H9 (cell line): ENCODE results near the gene CYP19A1. TPM values are rescaled to one million over a fixed set of nuclear protein-coding genes. Genes with fewer than 3 reads are reported as not detected.

Experiments
- DNase-seq: peaks from one replicate; pipeline ENCODE4 v3.0.0-alpha.2; 2017
- H2AFZ ChIP-seq: one replicate; pipeline ENCODE4 v1.6.1; 2013; ENCODE audit warnings: mild to moderate bottlenecking, low read length, control low read depth, moderate library complexity
- H2AK5ac ChIP-seq: 2 replicates; pipeline ENCODE4 v1.6.1; 2013; ENCODE audit warnings: low read length, control low read depth, mixed read lengths; ENCODE audit not compliant: insufficient read length
- H2BK120ac ChIP-seq: one replicate; pipeline ENCODE4 v1.6.1; 2013; ENCODE audit warnings: low read depth, mild to moderate bottlenecking, low read length, control low read depth, inconsistent platforms; ENCODE audit not compliant: poor library complexity, severe bottlenecking
- H2BK12ac ChIP-seq: 2 replicates; pipeline ENCODE4 v1.6.1; 2013; ENCODE audit warnings: low read length, control low read depth, mixed read lengths, low read depth; ENCODE audit not compliant: insufficient read length
- H2BK15ac ChIP-seq: 2 replicates; pipeline ENCODE4 v1.6.1; 2013; ENCODE audit warnings: low read depth, low read length, control low read depth
- H2BK20ac ChIP-seq: one replicate; pipeline ENCODE4 v1.6.1; 2013; ENCODE audit warnings: low read depth, mild to moderate bottlenecking, low read length, control low read depth, inconsistent platforms; ENCODE audit not compliant: poor library complexity, severe bottlenecking
- H2BK5ac ChIP-seq: 2 replicates; pipeline ENCODE4 v1.6.1; 2013; ENCODE audit warnings: low read length, control low read depth, mixed read lengths; ENCODE audit not compliant: insufficient read length
- H3K14ac ChIP-seq: 2 replicates; pipeline ENCODE4 v1.6.1; 2013; ENCODE audit warnings: low read length, control low read depth; ENCODE audit not compliant: insufficient read depth
- H3K18ac ChIP-seq: 2 replicates; pipeline ENCODE4 v1.6.1; 2013; ENCODE audit warnings: low read depth, mild to moderate bottlenecking, mixed read lengths, low read length, control low read depth; ENCODE audit not compliant: insufficient read length
- H3K23ac ChIP-seq: 2 replicates; pipeline ENCODE4 v1.6.1; 2013; ENCODE audit warnings: low read length, control low read depth, mixed read lengths, low read depth; ENCODE audit not compliant: insufficient read length
- H3K23me2 ChIP-seq: 2 replicates; pipeline ENCODE4 v1.6.1; 2013; ENCODE audit warnings: low read depth, mild to moderate bottlenecking, mixed read lengths, low read length, control low read depth; ENCODE audit not compliant: insufficient read length, poor library complexity, severe bottlenecking
- H3K27ac ChIP-seq: 2 replicates; pipeline ENCODE4 v1.5.1; 2013; ENCODE audit warnings: low read length, control low read depth, mixed read lengths, low read depth; ENCODE audit not compliant: insufficient read length
- H3K27me3 ChIP-seq: 2 replicates; pipeline ENCODE4 v1.6.1; 2013; ENCODE audit warnings: low read length, control low read depth, inconsistent platforms; ENCODE audit not compliant: insufficient read depth
- H3K4ac ChIP-seq: 2 replicates; pipeline ENCODE4 v1.6.1; 2013; ENCODE audit warnings: low read depth, mild to moderate bottlenecking, control low read depth, inconsistent platforms, low read length, moderate library complexity
- H3K4me1 ChIP-seq: 2 replicates; pipeline ENCODE4 v1.6.1; 2013; ENCODE audit warnings: low read length, control low read depth, inconsistent platforms; ENCODE audit not compliant: insufficient read depth
- H3K4me2 ChIP-seq: 2 replicates; pipeline ENCODE4 v1.6.1; 2013; ENCODE audit warnings: low read length, control low read depth, mixed read lengths; ENCODE audit not compliant: insufficient read length, insufficient read depth
- H3K56ac ChIP-seq: 2 replicates; pipeline ENCODE4 v1.6.1; 2013; ENCODE audit warnings: low read depth, mild to moderate bottlenecking, mixed read lengths, low read length, control low read depth; ENCODE audit not compliant: insufficient read length
- H3K79me1 ChIP-seq: 2 replicates; pipeline ENCODE4 v1.6.1; 2013; ENCODE audit warnings: low read depth, mild to moderate bottlenecking, moderate library complexity, low read length, control low read depth, inconsistent platforms; ENCODE audit not compliant: insufficient read depth, poor library complexity, severe bottlenecking
- H3K79me2 ChIP-seq: 2 replicates; pipeline ENCODE4 v1.6.1; 2013; ENCODE audit warnings: low read length, control low read depth, inconsistent platforms; ENCODE audit not compliant: insufficient read depth
- H3K9ac ChIP-seq: 2 replicates; pipeline ENCODE4 v1.6.1; 2013; ENCODE audit warnings: low read length, control low read depth, mixed read lengths; ENCODE audit not compliant: insufficient read length; ENCODE audit errors: extremely low read depth
- H3K9me3 ChIP-seq: one replicate; pipeline ENCODE4 v1.6.1; 2013; ENCODE audit warnings: low read depth, low read length, inconsistent platforms; ENCODE audit not compliant: control insufficient read depth
- H3T11ph ChIP-seq: one replicate; pipeline ENCODE4 v1.6.1; 2013; ENCODE audit warnings: mild to moderate bottlenecking, low read length, control low read depth, inconsistent platforms
- H4K20me1 ChIP-seq: one replicate; pipeline ENCODE4 v1.6.1; 2013; ENCODE audit not compliant: control insufficient read depth, insufficient read length, insufficient read depth
- H4K5ac ChIP-seq: 2 replicates; pipeline ENCODE4 v1.6.1; 2013; ENCODE audit warnings: low read depth, mild to moderate bottlenecking, mixed read lengths, low read length, control low read depth; ENCODE audit not compliant: insufficient read length
- H4K8ac ChIP-seq: replicated peaks from 2 replicates; pipeline ENCODE4 v1.6.1; 2013; ENCODE audit warnings: low read length, control low read depth, mixed read lengths, low read depth; ENCODE audit not compliant: insufficient read length
- H4K91ac ChIP-seq: 2 replicates; pipeline ENCODE4 v1.6.1; 2013; ENCODE audit warnings: low read depth, mild to moderate bottlenecking, moderate library complexity, mixed read lengths, low read length, control low read depth; ENCODE audit not compliant: insufficient read length
- H3K27ac Mint-ChIP-seq, 3 experiments: 2 replicates in 2 of 3; 3 replicates in 1 of 3; pipeline ENCODE4 v1.8.0; 2020 to 2021; ENCODE audit warnings: mixed read lengths in 3 of 3, mild to moderate bottlenecking in 1 of 3, moderate library complexity in 1 of 3
- H3K27me3 Mint-ChIP-seq: 2 replicates; pipeline ENCODE4 v1.8.0; 2021; ENCODE audit warnings: low read depth, mild to moderate bottlenecking, moderate library complexity, mixed read lengths
- H3K36me3 Mint-ChIP-seq, 3 experiments: 2 replicates in 2 of 3; 3 replicates in 1 of 3; pipeline ENCODE4 v1.8.0; 2020 to 2021; ENCODE audit warnings: low read depth in 3 of 3, mixed read lengths in 3 of 3; ENCODE audit not compliant: insufficient read depth in 1 of 3
- H3K4me1 Mint-ChIP-seq, 2 experiments: 2 replicates each; pipeline ENCODE4 v1.8.0; 2020; ENCODE audit warnings: mixed read lengths in 2 of 2
- H3K4me3 Mint-ChIP-seq, 2 experiments: 2 replicates in 1 of 2; 3 replicates in 1 of 2; pipeline ENCODE4 v1.8.0; 2020 to 2021; ENCODE audit warnings: mild to moderate bottlenecking in 2 of 2, mixed read lengths in 2 of 2, moderate library complexity in 1 of 2
- H3K9me3 Mint-ChIP-seq, 2 experiments: 2 replicates in 1 of 2; 3 replicates in 1 of 2; pipeline ENCODE4 v1.8.0; 2020; ENCODE audit warnings: mild to moderate bottlenecking in 2 of 2, mixed read lengths in 2 of 2, moderate library complexity in 1 of 2
- CTCF ChIP-seq: fragments of 200-600 bp; sonication (generic); conservative IDR thresholded peaks from 3 replicates; pipeline ENCODE4 v1.8.0; 2021; ENCODE audit warnings: antibody characterized with exemption, mild to moderate bottlenecking
- WGBS: extraction: QIAGEN DNeasy Blood & Tissue Kit; methylation state at CpG from one replicate; pipeline ENCODE4 v1.1.7; 2013; ENCODE audit warnings: missing lambda C conversion rate, low lambda C conversion rate, mixed read lengths; ENCODE audit not compliant: insufficient read length; ENCODE audit errors: extremely low coverage; 5-methylcytosine and 5-hydroxymethylcytosine counted together
- total RNA-seq: library from RNA; stranded (reverse); gene quantifications from 2 replicates; pipeline ENCODE4 v1.2.1, GENCODE V29; 2021

Gene CYP19A1
- total RNA-seq, 1 experiment from 2014 or later = not detected

- Histone ChIP-seq H2AK5ac (no peak overlapping the region), H2BK5ac (no peak overlapping the region), H2BK15ac (no peak overlapping the region), H2BK12ac (no peak overlapping the region), H3K18ac (no peak overlapping the region), H3K79me2 (no peaks in the 10 kb centered on the region), H3K27me3 (no peaks in the 10 kb centered on the region), H3K9me3 (no peaks in the 10 kb centered on the region), H4K20me1 (no peaks in the 10 kb centered on the region), H3K23me2 (no peaks in the 10 kb centered on the region), H3K14ac (no peak overlapping the region), H3K4me2 (no peak overlapping the region), H3K27ac (no peak overlapping the region), H2AFZ (no peak overlapping the region), H3K9ac (no peak overlapping the region), H3K4ac (no peak overlapping the region), H4K8ac (no peak overlapping the region), H3T11ph (no peak overlapping the region), H3K79me1 (no peaks in the 10 kb centered on the region), H2BK20ac (no peak overlapping the region), H3K4me1 (no peaks in the 10 kb centered on the region), H3K23ac (no peak overlapping the region), H4K5ac (no peak overlapping the region), H4K91ac (no peak overlapping the region), H2BK120ac (no peak overlapping the region), H3K56ac (no peak overlapping the region)
- DNase-seq = no peak
- H3K27me3 Mint-ChIP-seq = no peaks in the 10 kb centered on the region; the same call in 1 of the 2 replicates
- no peaks in the 10 kb centered on the region for H3K4me1 Mint-ChIP-seq
- no CpG with 5 or more reads among the region's 3 CpGs for WGBS
- no peak for TF ChIP-seq CTCF
- H3K9me3 Mint-ChIP-seq = no peaks in the 10 kb centered on the region
- no peak overlapping the region for H3K27ac Mint-ChIP-seq
- H3K36me3 Mint-ChIP-seq = no peaks in the 10 kb centered on the region; a peak in 1 of 7 replicates
- no peak overlapping the region for H3K4me3 Mint-ChIP-seq
These were observed 37.7 kb upstream of the CYP19A1 start for GRCh38 chr15:51375966-51376640.
